Measurements from ENCODE around the gene ZDHHC8. TPM values are rescaled to one million over a fixed set of nuclear protein-coding genes. Genes with fewer than 3 reads are reported as not detected.

ZDHHC8 gene
- total RNA-seq, 1 donor: 12.7 TPM

GRCh38 chr22:20091690-20092476, 39.7 kb upstream of the ZDHHC8 start:
- DNase-seq (ENCODE audit: low read depth): no peak
- no peak overlapping the region for H3K4me3 ChIP-seq (ENCODE audit: low read depth, low read length)
- TF ChIP-seq CTCF (IDR thresholded peaks at IDR 0.05; ENCODE audit: insufficient read depth, low read length): no peak

DNA sequence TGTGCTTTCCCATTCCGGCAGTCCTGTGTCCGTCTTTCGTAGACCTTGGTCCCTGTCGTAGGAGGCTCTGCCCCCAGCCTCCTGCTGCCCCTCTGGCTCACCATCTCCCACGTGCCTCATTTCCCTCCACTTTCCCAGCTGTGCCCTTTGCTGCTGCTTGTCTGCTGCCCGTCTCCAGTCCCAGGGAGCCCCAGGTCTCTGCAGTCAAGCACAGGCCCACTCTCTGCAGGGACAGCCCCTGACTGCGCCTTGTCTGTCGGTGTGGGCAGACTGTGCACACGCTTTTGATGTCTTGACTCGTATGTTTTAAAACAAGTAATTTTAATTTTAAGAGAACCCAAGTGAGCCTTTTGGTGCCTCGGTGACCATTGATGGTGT, 39.1 kb upstream of the ZDHHC8 start:
- no peak for TF ChIP-seq CTCF (IDR thresholded peaks at IDR 0.05; ENCODE audit: insufficient read depth, low read length)
- no peak overlapping the region for H3K4me3 ChIP-seq (ENCODE audit: low read depth, low read length)
- no peak for DNase-seq (ENCODE audit: low read depth)

GRCh38 chr22:20093418-20094196, 38.0 kb upstream of the ZDHHC8 start:
- no peak overlapping the region for H3K4me3 ChIP-seq (ENCODE audit: low read depth, low read length)
- DNase-seq (ENCODE audit: low read depth): no peak
- no peak for TF ChIP-seq CTCF (IDR thresholded peaks at IDR 0.05; ENCODE audit: insufficient read depth, low read length)

DNA sequence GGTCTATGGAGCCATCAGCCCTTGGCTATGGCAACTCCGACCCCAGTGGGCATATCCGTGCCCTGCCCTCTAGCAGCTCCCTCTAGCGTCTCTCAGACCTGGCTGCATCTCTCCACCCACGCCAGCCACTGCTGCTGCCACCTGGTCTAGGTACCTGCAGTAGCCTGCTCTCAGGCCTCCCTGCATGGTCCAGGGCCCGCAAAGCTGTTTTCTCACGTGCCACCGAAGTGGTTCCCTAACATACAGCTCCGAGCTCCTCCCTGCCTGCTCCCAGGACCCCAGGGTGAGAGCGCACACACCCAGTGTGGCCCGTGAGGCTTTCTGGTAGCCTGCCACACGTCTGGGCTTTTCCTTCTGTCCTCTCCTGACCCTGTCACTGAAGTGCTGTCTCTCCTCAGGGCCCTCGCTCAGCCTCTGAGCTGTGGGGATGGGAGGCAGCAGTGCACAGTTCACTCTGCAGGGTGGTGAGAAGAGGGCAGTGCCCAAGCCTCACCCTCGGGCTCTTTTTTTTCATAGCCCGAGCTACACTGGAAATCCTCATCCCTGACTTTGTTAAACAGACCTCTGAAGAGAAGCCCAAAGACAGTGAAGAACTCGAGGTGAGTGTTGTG, 37.3 kb upstream of the ZDHHC8 start:
- no peak for DNase-seq (ENCODE audit: low read depth)
- no peak for TF ChIP-seq CTCF (IDR thresholded peaks at IDR 0.05; ENCODE audit: insufficient read depth, low read length)

GRCh38 chr22:20095521-20095920, 36.1 kb upstream of the ZDHHC8 start:
- no peak for DNase-seq (ENCODE audit: low read depth)
- H3K4me3 ChIP-seq (ENCODE audit: low read depth, low read length): no peak overlapping the region
- no peak for TF ChIP-seq CTCF (IDR thresholded peaks at IDR 0.05; ENCODE audit: insufficient read depth, low read length)

More for the DNA sequence above, 37.3 kb upstream of the ZDHHC8 start:
- H3K4me3 ChIP-seq (ENCODE audit: low read depth, low read length): no peak overlapping the region

DNA sequence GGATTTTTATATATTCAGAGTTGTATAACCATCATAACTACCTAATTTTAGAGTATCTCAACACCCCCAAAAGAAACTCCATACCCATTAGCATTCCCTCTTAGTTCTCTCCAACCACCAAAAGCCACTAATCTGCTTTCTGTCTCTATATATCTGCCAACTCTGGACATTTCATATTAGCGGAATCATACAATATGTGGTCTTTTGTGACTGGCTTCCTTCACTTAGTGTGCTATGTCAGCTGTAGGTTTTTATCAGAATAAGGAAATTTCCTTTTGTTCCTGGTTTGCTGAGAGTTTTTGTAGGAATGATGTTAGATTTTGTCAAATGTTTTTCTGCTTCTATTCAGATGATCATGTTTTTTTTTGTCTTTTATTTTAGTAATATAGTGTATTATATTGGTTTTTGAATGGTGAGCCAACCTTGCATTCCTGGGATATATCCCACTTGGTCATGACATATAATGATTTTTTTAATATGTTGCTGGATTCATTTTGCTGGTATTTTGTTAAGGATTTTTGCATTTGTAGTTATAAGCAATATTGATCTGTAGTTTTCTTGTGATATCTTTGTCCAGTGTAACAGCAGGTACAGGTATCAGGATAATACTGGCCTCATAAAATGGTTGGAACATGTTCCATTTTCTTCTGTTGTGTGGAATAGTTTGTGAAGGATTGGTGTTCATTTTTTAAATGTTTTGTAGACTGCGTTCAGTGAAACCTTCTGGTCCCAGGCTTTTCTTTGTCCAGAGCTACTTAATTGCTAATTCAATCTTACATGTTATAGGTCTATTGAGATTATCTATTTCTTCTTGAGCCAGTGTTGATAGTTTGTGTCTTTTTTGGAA, 34.8 kb upstream of the ZDHHC8 start:
- no peak overlapping the region for H3K4me3 ChIP-seq (ENCODE audit: low read depth, low read length)
- DNase-seq (ENCODE audit: low read depth): no peak
- no peak for TF ChIP-seq CTCF (IDR thresholded peaks at IDR 0.05; ENCODE audit: insufficient read depth, low read length)

All from fibroblast of the aortic adventitia (primary cell).